Right lobe of liver (tissue), 6 donors: ENCODE results near the gene DTX3L. TPM values are rescaled to one million over a fixed set of nuclear protein-coding genes. Genes with fewer than 3 reads are reported as not detected.

ENCODE experiments used
- ATAC-seq, 4 donors: fragments of 200-7000 bp; cut with Tn5 transposase; one replicate each; pipeline ENCODE4 v1.9.1; 2020; ENCODE audit warnings: mild to moderate bottlenecking in 4 of 4, moderate library complexity in 4 of 4
- DNase-seq, 3 donors: peaks; one replicate each; pipeline ENCODE4 v3.0.0-alpha.2; 2020
- H3K27ac ChIP-seq, 3 donors: fragments of 200-600 bp; one replicate each; pipeline ENCODE4 v1.8.0; 2022
- H3K27me3 ChIP-seq, 2 donors: fragments of 200-600 bp; one replicate each; pipeline ENCODE4 v1.8.0; 2022
- H3K36me3 ChIP-seq, 4 donors: fragments of 200-600 bp; sonication (generic) in 1 of 4; one replicate each; pipeline versions ENCODE4 v1.5.1 to v1.8.0; 2017 to 2022; ENCODE audit warnings: control low read depth in 1 of 4
- H3K4me1 ChIP-seq, 4 donors: fragments of 200-600 bp; sonication (generic) in 1 of 4; one replicate each; pipeline versions ENCODE4 v1.5.1 to v1.8.0; 2017 to 2022; ENCODE audit warnings: control low read depth in 1 of 4
- H3K4me3 ChIP-seq, 3 donors: fragments of 200-600 bp; one replicate each; pipeline ENCODE4 v1.8.0; 2022
- H3K9me3 ChIP-seq, 4 donors: fragments of 200-600 bp; sonication (generic) in 1 of 4; one replicate each; pipeline versions ENCODE4 v1.5.1 to v1.8.0; 2017 to 2022; ENCODE audit warnings: control low read depth in 1 of 4
- POLR2A ChIP-seq: fragments of 450-650 bp; IDR thresholded peaks from one replicate; pipeline ENCODE4 v1.6.1; 2017; ENCODE audit warnings: antibody characterized with exemption, mild to moderate bottlenecking
- WGBS: methylation state at CpG from one replicate; pipeline ENCODE4 v1.1.6; 2018; ENCODE audit warnings: low coverage, low lambda C conversion rate; ENCODE audit not compliant: insufficient coverage; ENCODE audit errors: missing lambda C conversion rate; 5-methylcytosine and 5-hydroxymethylcytosine counted together
- intact Hi-C, 2 donors: fragments of 100-400 bp; cut with DNase I; formaldehyde crosslinking; loops; one replicate each; pipeline versions ENCODE4 v1.11.2 to v1.14.1; 2022
- total RNA-seq, 6 experiments: library from RNA; depleted of rRNA in 2 of 6; stranded (reverse); fragments of >200 nt in 2 of 6; fragmentation: NEBNext Ultra II Directional in 3 of 6; extraction: Animal tissue kit (Norgen Biotek cat#: 25700) in 3 of 6; gene quantifications; one replicate each; pipeline versions ENCODE4 v1.1.0 to v1.2.4, GENCODE V29; 2016 to 2023
- TF ChIP-seq, protein P1 (sequence below), 4 donors: fragments of 200-600 bp in 3 of 4; fragments of 450-650 bp in 1 of 4; IDR thresholded peaks; one replicate each; pipeline versions ENCODE4 v1.5.1 to v1.8.0; 2016 to 2022; ENCODE audit warnings: antibody characterized with exemption in 4 of 4, mild to moderate bottlenecking in 2 of 4
- donor health status: DM: no; HTN: yes; CAD: no.
- donor health status: DM: no; HTN: no; CAD: no.
- donor health status: DM: no; HTN: no; CAD: no.
- donor health status: DM: no; HTN: yes; CAD: no.
- donor health status: DM: no; HTN: yes; CAD: no.

Gene DTX3L
- total RNA-seq, 6 experiments from 2014 or later = 31.3 to 63.7 (median 38.4) TPM

DNA sequence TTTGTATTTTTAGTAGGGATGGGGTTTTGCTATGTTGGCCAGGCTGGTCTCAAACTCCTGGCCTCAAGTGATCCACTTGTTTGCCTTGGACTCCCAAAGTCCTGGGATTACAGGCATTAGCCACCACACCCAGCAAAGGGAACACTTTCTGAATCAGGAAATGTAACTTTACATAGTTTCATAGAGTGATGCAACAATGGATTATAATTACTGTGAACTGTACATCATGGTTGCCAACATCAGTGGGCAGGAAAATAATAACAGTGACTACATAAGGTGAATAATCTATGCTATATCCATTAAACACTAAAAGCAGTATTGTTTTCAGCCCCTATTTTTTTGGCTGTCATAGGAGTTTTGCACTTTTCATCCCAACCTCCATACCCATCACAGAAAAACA, 44.4 kb upstream of the DTX3L start:
- TF ChIP-seq, protein P1, sequence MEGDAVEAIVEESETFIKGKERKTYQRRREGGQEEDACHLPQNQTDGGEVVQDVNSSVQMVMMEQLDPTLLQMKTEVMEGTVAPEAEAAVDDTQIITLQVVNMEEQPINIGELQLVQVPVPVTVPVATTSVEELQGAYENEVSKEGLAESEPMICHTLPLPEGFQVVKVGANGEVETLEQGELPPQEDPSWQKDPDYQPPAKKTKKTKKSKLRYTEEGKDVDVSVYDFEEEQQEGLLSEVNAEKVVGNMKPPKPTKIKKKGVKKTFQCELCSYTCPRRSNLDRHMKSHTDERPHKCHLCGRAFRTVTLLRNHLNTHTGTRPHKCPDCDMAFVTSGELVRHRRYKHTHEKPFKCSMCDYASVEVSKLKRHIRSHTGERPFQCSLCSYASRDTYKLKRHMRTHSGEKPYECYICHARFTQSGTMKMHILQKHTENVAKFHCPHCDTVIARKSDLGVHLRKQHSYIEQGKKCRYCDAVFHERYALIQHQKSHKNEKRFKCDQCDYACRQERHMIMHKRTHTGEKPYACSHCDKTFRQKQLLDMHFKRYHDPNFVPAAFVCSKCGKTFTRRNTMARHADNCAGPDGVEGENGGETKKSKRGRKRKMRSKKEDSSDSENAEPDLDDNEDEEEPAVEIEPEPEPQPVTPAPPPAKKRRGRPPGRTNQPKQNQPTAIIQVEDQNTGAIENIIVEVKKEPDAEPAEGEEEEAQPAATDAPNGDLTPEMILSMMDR (IDR thresholded peaks at IDR 0.05) = no peak
- TF ChIP-seq POLR2A = no peak
- intact Hi-C loops = no loop called here
- no peaks in the 10 kb centered on the region for H3K9me3 ChIP-seq
- ATAC-seq (no peak), DNase-seq (no peak)
- no peak overlapping the region for H3K27ac ChIP-seq
- H3K4me1 ChIP-seq = peaks cover 0 to 15% (median 6%) of the 10 kb centered on the region in 4 donors
- no peaks in the 10 kb centered on the region for H3K27me3 ChIP-seq
- H3K36me3 ChIP-seq = no peaks in the 10 kb centered on the region
- H3K4me3 ChIP-seq = no peak overlapping the region

DNA sequence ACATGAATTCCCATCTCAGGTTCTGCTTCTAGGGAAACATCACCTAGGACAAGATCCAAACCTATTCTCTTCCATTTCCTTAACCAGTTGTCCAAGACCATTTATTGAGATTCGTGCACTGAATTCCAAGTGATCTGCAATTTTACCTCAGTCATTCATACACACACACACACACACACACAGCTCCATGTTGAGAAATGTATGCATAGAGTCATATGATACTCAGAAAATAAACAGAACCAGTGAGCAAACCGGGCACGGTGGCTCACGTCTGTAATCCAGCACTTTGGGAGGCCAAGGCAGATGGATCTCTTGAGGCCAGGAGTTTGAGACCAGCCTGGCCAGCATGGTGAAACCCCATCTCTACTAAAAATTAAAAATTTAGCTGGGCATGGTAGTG, 43.3 kb upstream of the DTX3L start:
- no peak overlapping the region for H3K27ac ChIP-seq

DNA sequence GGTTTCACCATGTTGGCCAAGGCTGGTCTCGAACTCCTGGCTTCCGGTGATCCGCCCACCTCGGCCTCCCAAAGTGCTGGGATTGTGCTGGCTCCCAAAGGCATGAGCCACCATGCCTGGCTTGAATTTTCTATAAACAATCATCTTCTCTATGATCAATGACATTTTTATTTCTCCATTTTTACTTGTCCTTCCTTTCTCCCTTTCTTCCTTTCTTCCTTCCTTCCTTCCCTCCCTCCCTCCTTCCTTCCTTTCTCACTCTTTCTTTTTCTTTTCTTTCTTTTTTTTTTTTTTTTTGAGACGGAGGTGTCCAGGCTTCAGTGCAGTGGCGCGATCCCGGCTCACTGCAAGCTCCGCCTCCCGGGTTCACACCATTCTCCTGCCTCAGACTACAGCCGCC, 40.8 kb upstream of the DTX3L start:
- Histone ChIP-seq H3K9me3 (no peaks in the 10 kb centered on the region), H3K27me3 (no peaks in the 10 kb centered on the region), H3K4me3 (no peak overlapping the region), H3K36me3 (peaks cover 0 to 5% (median 0%) of the 10 kb centered on the region in 4 donors), H3K27ac (no peak overlapping the region), H3K4me1 (no peaks in the 10 kb centered on the region)
- TF ChIP-seq POLR2A = no peak
- TF ChIP-seq, protein P1 (IDR thresholded peaks at IDR 0.05) = no peak
- DNase-seq (no peak), ATAC-seq (no peak)
- WGBS = 100% methylated on average over 4 of the region's 11 CpGs
- intact Hi-C loops = no loop called here

More for the DNA sequence above, 43.3 kb upstream of the DTX3L start:
- Histone ChIP-seq H3K9me3 (no peaks in the 10 kb centered on the region), H3K36me3 (no peaks in the 10 kb centered on the region), H3K4me1 (peaks cover 0 to 6% (median 2%) of the 10 kb centered on the region in 4 donors), H3K27me3 (no peaks in the 10 kb centered on the region), H3K4me3 (no peak overlapping the region)
- ATAC-seq = no peak
- no peak for DNase-seq
- TF ChIP-seq, protein P1 (IDR thresholded peaks at IDR 0.05) = no peak
- TF ChIP-seq POLR2A = no peak
- intact Hi-C loops = no loop called here
- 55% methylated on average over 3 of the region's 4 CpGs for WGBS

DNA sequence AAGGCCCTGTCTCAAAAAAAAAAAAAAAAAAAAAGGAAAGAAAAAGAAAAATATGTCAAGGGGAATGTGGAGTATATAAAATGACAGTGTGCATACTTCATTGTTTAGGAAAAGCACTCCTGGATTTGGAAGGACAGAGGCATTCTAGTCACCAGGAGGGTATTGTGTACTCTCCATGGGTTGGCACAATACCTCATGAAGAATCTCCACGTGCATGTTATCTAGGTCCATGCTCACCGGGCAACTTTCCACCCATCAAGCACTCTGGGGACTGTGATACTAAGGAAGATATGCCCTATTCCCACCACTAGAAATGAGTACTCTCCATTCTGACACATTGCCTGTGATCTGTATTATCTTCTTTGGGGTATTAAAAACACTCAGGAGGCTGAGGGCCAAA, 34.0 kb upstream of the DTX3L start:
- DNase-seq (no peak), ATAC-seq (peak; percentile 36 to 50 (median 40))
- H3K4me1 ChIP-seq = no peaks in the 10 kb centered on the region
- H3K9me3 ChIP-seq = no peaks in the 10 kb centered on the region
- H3K36me3 ChIP-seq = peaks cover 0 to 62% (median 25%) of the 10 kb centered on the region in 4 donors
- no peak overlapping the region for H3K27ac ChIP-seq
- 36% methylated on average over 2 of the region's 2 CpGs for WGBS
- TF ChIP-seq POLR2A = no peak
- TF ChIP-seq, protein P1 (IDR thresholded peaks at IDR 0.05) = no peak
- H3K27me3 ChIP-seq = no peaks in the 10 kb centered on the region
- intact Hi-C loops = loop anchor here in 1 of 2 donors (10.0 kb wide), 1 partner anchor 105 kb away; no protein-coding TSS in a partner anchor
- H3K4me3 ChIP-seq = no peak overlapping the region

DNA sequence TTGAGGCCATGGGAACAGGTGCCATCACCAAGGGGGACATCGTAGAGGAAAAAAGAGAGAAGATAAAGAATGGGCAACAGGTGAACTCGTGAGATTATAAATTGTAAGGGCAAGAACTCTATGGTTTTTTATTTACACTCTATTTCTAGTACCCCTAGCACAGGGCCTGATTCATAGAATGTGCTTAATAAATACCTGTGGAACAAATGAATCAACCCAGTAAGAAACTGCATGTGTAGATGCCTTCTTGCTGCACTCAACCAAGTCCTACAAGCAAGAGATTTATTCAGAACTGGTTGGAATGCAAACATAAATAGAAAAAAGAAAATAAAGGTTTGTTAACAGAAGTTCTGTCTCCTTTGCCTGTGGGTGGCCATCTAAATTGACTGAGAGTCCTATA, 30.7 kb upstream of the DTX3L start:
- WGBS = 92% methylated on average over 2 of the region's 2 CpGs
- Histone ChIP-seq H3K36me3 (peaks cover 5 to 73% (median 35%) of the 10 kb centered on the region in 4 donors), H3K27me3 (no peaks in the 10 kb centered on the region), H3K4me1 (no peaks in the 10 kb centered on the region), H3K9me3 (no peaks in the 10 kb centered on the region), H3K27ac (no peak overlapping the region), H3K4me3 (no peak overlapping the region)
- intact Hi-C loops = loop anchor here in 1 of 2 donors (10.0 kb wide), 1 partner anchor 109 kb away; no protein-coding TSS in a partner anchor
- ATAC-seq (no peak), DNase-seq (no peak)
- no peak for TF ChIP-seq POLR2A
- TF ChIP-seq, protein P1 (IDR thresholded peaks at IDR 0.05) = no peak
